CD4-positive, alpha-beta T cell treated with Interleukin-17A for 4 hours (primary cell): Measurements from ENCODE around the gene AKR1D1.
"Not testable (repeated sequence)": the region's sequence is repeated elsewhere in the genome, so short reads cannot be mapped to it uniquely, and the experiment has no call there.

ENCODE experiments used
- DNase-seq: peaks from one replicate; pipeline ENCODE4 v3.0.0-alpha.2; 2020; ENCODE audit warnings: mixed read lengths

Gene AKR1D1

GRCh38 chr7:138125119-138125518 is 48.9 kb downstream of the AKR1D1 start:
- no peak for DNase-seq

GRCh38 chr7:138125598-138126111 is 49.4 kb downstream of the AKR1D1 start:
- DNase-seq, result no peak

DNA sequence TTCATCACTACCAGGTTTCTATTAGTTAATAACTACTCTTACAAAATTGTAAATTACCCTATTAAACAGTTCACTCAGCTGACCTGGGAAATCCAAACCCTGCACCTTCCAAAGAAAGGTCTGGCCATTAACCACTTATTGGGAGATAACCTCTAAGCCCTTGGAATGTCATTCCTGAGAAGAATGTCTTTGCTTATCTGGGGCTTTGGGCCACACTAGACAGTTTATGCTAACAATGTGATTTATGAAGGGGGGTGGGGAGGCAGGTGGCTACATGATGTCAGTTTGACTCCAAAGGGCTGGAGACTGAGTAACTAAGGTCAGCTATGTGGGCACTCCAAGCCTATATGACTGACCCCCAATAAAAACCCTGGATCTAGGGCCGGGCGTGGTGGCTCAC is 50.7 kb downstream of the AKR1D1 start:
- DNase-seq, result no peak

- no peak for DNase-seq
These were observed 51.7 kb downstream of the AKR1D1 start for GRCh38 chr7:138127996-138128395.

DNA sequence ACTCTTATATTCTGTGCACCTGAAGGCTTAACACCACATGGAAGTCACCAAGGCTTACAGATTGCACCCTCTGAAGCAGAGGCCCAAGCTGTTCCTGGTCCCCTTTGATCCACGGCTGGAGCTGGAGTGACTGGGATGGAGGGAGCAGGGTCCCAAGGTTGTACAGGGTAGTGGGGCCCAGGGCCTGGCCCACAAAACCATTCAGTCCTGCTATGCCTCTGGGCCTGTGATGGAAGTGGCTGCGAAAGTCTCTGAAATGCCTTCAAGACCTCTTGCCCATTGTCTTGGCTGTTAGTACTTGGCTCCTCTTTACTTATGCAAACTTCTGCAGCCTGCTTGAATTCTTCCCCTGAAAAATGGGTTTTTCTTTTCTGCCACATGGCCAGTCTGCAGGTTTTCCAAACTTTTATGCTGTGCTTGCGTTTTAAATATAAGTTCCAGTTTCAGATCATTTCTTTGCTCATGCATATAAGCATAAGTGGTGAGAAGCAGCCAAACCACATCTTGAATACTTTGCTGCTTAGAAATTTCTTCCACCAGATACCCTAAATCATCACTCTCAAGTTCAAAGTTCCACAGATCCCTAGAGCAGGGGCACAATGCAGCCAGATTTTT is 53.4 kb downstream of the AKR1D1 start:
- DNase-seq, result no peak

GRCh38 chr7:138137423-138138171 is 61.3 kb downstream of the AKR1D1 start:
- DNase-seq, result no peak

DNA sequence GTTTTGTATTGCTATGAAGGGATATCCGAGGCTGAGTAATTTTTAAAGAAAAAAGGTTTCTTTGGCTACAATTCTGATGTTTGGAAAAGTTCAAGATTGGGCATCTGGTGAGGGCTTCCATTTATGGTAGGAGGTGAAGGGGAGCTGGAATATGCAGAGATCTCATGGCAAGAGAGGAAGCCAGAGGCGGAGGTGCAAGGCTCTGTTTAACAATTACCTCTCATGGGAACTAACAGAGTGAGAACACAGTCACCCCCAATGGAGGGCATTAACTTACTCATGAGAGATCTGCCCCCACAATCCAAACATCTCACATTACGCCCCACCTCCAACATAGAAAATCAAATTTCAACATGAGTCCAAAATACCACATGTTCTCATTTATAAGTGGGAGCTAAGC is 62.0 kb downstream of the AKR1D1 start:
- no peak for DNase-seq

DNA sequence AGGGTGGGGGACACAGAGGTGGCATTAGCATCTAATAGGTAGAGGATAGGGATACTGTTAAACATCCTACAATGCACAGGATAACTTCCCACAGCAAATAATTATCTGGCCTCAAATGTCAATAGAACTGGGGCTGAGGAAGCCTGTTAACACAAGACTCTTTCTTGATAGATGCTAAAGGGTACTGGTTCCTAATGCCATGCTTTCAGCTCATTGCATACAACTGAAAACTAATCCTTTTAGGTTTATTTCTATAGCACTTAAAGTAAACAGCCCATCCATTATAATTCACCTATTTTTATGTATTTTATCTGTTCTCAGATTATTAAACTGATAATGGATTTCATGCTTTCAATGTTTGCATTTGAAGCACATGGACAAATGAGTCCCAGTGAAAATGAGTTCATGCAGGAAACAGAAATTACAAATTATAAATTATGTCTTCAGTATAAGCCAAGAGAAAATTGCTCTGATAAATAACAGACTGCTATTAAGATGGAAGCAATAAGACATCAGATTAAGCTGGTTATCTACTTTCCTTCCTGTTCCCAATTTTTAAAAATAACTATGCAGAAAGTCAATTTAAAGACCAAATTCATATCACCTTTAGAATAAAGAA is 66.4 kb downstream of the AKR1D1 start:
- DNase-seq, result no peak

DNA sequence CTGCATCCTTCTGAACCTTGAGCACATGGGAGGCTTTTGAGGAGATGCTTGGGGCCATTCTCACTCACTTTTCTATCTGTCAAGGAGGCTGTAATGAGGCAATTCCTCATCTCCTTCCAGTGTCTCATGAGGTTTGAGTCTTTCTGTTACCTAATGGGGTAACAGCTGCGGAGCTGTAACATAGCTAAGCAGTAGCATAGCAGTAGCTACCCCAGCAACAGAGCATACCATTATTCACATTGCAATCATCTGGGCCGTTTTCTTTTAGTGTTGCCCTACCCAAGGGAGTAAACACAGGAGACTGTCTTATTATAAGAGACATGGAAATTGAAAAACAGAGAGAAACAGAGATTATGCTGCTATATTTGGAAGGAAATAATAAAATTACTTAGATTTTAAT is 68.7 kb downstream of the AKR1D1 start:
- no peak for DNase-seq

- not testable (repeated sequence) for DNase-seq
These were observed 70.0 kb downstream of the AKR1D1 start for GRCh38 chr7:138146221-138146620.

GRCh38 chr7:138146757-138147734 is 70.8 kb downstream of the AKR1D1 start:
- not testable (repeated sequence) for DNase-seq

DNA sequence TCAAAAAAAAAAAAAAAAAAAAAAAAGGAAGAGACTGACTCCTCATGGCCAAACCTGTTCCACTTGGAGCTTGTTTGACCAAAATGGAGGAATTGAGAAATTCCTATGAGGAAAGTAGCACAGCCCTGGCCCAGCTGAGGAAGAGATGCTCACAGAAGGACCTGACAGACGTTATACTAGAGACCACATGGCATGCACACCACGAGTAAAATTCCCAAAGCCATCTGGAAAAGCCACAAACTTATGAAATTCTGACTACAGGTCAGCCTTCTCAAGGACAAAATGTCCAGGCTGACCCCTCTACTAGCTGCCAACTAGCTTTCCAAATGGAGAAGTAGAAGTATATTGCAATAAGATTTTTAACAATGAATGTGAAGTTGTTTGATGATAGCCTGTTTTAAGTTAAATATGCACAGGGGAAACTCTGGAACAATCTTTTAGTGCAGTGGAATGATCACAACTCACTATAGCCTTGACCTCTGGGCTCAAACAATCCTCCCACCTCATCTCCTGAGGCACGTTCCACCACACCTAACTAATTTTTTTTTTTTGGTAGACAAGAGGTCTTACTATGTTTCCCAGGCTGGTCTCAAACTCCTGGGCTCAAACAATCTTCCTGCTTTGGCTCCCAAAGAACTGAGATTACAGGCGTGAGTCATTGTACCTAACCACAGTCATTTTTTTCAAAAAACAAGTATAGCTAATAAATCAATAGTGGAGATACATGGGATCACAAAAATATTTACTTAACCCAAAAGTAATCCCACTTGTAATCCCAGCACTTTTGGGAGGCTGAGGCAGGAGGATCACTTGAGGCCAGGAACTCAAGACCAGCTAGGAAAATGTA is 75.7 kb downstream of the AKR1D1 start:
- DNase-seq, result no peak

- no peak for DNase-seq
These were observed 78.4 kb downstream of the AKR1D1 start for GRCh38 chr7:138154661-138155060.

DNA sequence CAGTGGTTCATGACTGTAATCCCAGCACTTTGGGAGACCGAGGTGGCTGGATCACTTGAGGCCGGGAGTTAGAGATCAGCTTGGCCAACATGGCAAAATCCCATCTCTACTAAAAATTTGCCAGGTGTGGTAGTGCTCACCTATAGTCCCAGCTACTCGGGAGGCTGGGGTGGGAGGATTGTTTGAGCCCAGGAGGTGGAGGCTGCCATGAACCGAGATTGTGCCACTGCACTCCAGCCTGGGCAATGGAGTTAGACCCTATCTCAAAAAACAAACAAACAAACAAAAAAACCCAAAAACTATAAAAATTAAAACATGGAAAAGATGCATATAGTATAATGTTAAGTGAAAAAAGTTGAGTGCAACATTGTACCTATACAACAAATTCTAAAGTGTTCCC is 81.4 kb downstream of the AKR1D1 start:
- no peak for DNase-seq

GRCh38 chr7:138158739-138159528 is 82.7 kb downstream of the AKR1D1 start:
- no peak for DNase-seq

GRCh38 chr7:138161600-138162081 is 85.4 kb downstream of the AKR1D1 start:
- peak; percentile 80 for DNase-seq

DNA sequence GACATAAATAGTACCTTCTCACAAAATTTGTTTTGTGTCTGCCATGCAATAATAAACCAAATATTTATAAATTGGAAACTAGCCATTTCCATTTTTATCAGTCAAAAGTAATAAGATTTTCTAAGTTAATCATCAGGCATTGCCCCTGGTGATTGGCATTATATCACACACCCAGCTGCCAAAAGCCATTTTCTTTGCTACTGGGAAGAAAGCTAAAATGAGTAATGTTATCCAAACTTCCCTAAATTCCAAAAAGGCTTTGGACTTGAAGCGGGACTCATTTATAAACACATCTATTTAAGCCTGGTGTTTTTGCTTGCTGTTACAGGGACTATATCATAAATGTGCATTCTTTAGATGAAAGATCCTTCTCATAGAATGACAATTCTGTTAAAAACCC is 86.0 kb downstream of the AKR1D1 start:
- DNase-seq, result no peak

DNA sequence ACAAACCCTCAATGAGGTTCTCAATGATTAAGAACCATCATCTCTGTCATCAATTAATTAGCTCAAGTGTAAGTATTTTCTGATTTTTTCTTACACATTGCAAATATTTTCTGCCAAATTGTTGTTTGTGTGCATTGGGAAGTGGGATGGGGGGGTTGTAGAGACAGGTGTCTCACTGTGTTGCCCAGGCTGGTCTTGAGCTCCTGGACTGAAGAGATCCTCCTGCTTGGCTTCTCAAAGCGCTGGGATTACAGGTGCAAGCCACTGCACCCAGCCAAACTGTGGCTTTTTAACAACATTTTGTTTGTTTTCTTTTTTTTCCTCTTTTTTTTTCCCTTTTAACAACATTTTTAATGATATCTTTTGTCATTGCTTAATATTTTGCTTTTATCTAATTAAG is 87.5 kb downstream of the AKR1D1 start:
- DNase-seq, result no peak

- DNase-seq, result no peak
These were observed 88.5 kb downstream of the AKR1D1 start for GRCh38 chr7:138164804-138165203.

DNA sequence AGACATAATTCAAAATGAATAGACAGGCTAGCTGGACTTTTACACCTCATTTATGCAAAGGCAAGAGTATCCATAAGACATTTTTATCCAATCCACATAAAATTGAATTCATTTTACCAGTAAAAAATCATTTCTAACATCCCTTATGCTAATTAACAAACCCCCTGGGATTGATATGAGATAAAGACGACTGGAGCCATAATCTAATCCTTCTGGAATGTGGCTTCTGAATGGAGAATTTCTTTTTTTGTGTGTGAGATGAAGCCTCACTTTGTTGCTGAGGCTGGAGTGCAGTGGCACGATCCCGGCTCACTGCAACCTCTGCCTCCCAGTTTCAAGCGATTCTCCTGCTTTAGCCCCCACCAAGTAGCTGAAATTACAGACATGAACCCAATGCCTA is 90.4 kb downstream of the AKR1D1 start:
- DNase-seq, result no peak

- DNase-seq, result no peak
These were observed 91.0 kb downstream of the AKR1D1 start for GRCh38 chr7:138167222-138167621.
